GM12801 (cell line): Measurements from ENCODE around the gene TRIM33.

Experiments used
- CTCF ChIP-seq: IDR thresholded peaks from one replicate; pipeline ENCODE4 v1.5.1; 2011; ENCODE audit warnings: control low read depth; ENCODE audit not compliant: insufficient read length; ENCODE audit errors: extremely low read depth

TRIM33 gene

DNA sequence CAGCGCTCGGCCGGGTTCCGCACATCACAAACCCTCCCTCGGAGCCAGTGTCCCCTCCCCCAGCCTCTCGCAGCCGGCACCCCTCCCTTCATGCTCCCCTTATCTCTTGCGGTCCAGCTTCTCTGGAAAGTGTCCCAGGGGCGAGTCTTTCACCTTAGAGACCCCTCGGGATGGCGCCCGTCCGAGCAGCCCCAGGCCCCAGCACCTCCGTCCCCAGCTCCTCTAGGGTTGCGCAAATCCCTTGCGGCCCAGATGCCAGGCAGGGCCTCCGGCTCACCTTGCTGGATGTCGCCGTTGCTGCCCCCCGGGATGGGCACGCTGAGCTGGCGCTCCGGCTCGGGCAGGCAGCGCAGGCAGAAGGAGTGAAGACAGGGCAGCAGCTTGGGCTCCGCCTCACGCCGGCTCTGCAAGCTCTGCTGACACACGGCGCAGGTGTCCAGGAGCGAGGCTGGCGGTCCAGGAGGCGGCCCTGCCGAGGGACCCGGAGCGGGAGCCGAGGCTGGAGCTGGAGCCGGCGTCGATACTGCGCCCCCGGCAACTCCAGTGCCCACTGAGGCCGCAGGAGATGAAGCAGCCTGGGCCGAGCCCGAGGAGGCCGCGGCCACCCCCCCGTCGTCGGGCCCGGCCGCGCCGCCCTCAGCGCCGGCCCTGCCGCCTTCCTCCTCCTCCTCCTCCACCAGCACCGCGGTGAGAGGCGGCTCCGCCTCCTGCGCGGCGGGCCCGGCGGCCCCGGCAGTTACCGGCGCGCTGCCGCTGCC, 550 bp downstream of the TRIM33 start:
- TF ChIP-seq CTCF: no peak

GRCh38 chr1:114509596-114510273, 1.3 kb downstream of the TRIM33 start:
- TF ChIP-seq CTCF: no peak

DNA sequence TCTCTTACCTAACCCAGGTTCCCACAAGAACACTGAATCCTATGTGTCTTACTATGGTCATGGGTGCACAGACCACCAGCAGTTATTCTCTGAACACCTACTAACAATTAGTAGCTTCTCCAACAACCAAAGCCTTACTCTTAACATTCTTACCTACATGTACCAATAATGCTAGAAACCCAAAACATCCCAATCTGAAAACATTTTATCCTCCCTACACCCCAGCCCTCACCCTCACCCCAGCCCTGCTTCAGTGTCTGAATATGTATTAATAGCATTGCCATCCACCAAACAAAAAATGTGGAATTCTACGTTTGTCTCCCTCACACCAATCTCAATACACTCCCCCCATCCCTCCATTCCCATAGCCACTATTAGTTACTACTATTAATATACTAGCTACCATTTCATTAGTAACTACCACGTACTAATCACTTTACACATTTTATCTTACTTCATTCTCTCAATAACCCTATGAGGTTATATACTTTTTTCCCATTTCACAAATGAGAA, 2.6 kb downstream of the TRIM33 start:
- no peak for TF ChIP-seq CTCF

GRCh38 chr1:114507513-114507912, 3.5 kb downstream of the TRIM33 start:
- TF ChIP-seq CTCF: no peak

GRCh38 chr1:114505148-114505561, 5.8 kb downstream of the TRIM33 start:
- no peak for TF ChIP-seq CTCF

GRCh38 chr1:114503916-114504422, 7.0 kb downstream of the TRIM33 start:
- TF ChIP-seq CTCF: no peak

DNA sequence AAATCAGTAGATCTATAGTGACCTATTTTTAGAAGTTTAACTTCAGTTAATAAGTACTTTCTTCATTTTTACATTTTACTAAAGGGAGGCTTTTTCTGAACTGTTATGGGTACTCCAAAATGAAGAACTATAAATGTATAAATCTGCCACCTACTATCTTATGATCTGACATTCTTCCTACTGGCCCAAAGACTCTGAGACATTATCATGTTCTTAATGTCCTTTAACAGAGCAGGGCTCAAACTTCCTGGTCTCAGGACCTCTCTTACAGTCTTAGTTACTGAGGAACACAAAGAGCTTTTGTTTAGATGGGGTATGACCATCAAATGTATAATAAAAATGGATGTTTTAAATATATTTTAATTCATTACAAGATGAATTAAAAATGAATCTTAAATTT, 8.9 kb downstream of the TRIM33 start:
- TF ChIP-seq CTCF: no peak
